HepG2 (cell line): ENCODE results near the gene GDF9. TPM values are rescaled to one million over a fixed set of nuclear protein-coding genes. Genes with fewer than 3 reads are reported as not detected.

Experiments used
- DMAP1 ChIP-seq: IDR thresholded peaks from 2 replicates; pipeline ENCODE4 v1.6.1; 2016
- ESRRA ChIP-seq: sonication (generic); formaldehyde crosslinking; IDR thresholded peaks from 2 replicates; pipeline ENCODE4 v1.5.1; 2020; ENCODE audit warnings: mild to moderate bottlenecking, low read depth, missing genetic modification reagents
- FOSL2 ChIP-seq: sonication (generic); formaldehyde crosslinking; IDR thresholded peaks from 2 replicates; pipeline ENCODE4 v1.4.0; 2020; ENCODE audit warnings: missing genetic modification reagents
- GATA4 ChIP-seq: sonication (generic); IDR thresholded peaks from 2 replicates; pipeline ENCODE4 v1.6.1; 2016; ENCODE audit warnings: antibody characterized with exemption, low read depth, borderline replicate concordance
- KLF15 ChIP-seq: sonication (generic); formaldehyde crosslinking; IDR thresholded peaks from 2 replicates; pipeline ENCODE4 v1.8.1; 2023; ENCODE audit warnings: borderline replicate concordance, mild to moderate bottlenecking, inconsistent platforms, missing genetic modification reagents, mixed read lengths
- MIER3 ChIP-seq: IDR thresholded peaks from 2 replicates; pipeline ENCODE4 v1.6.1; 2016; ENCODE audit warnings: missing compliant biosample characterization, borderline replicate concordance
- NBN ChIP-seq: fragments of 450-650 bp; conservative IDR thresholded peaks from 2 replicates; pipeline ENCODE4 v1.6.1; 2017
- NR2F1 ChIP-seq, 2 experiments: fragments of 450-650 bp in 1 of 2; formaldehyde crosslinking in 1 of 2; IDR thresholded peaks; 2 replicates each; pipeline versions ENCODE4 v1.5.0 to v1.6.1; 2016 to 2020; ENCODE audit warnings: mild to moderate bottlenecking in 1 of 2, missing compliant biosample characterization in 1 of 2, missing genetic modification reagents in 1 of 2, moderate library complexity in 1 of 2
- PHF5A ChIP-seq: IDR thresholded peaks from one replicate; pipeline ENCODE4 v1.6.1; 2018; ENCODE audit warnings: low read depth, missing genetic modification reagents; ENCODE audit not compliant: unreplicated experiment
- RCOR2 ChIP-seq: IDR thresholded peaks from 2 replicates; pipeline ENCODE4 v1.6.1; 2016; ENCODE audit warnings: missing biosample characterization, missing genetic modification reagents
- SATB2 ChIP-seq: sonication (generic); formaldehyde crosslinking; IDR thresholded peaks from 2 replicates; pipeline ENCODE4 v1.5.0; 2020; ENCODE audit warnings: missing genetic modification reagents
- SKIL ChIP-seq: sonication (generic); formaldehyde crosslinking; IDR thresholded peaks from 2 replicates; pipeline ENCODE4 v1.8.0; 2022; ENCODE audit warnings: missing genetic modification reagents, mild to moderate bottlenecking, moderate library complexity, borderline replicate concordance
- SNAPC2 ChIP-seq: sonication (generic); formaldehyde crosslinking; IDR thresholded peaks from 2 replicates; pipeline ENCODE4 v1.8.1; 2022; ENCODE audit warnings: mild to moderate bottlenecking, missing genetic modification reagents
- TAF15 ChIP-seq: fragments of 200-400 bp; formaldehyde crosslinking; IDR thresholded peaks from one replicate; pipeline ENCODE4 v1.6.1; 2018; ENCODE audit warnings: mild to moderate bottlenecking, low read depth, low read length; ENCODE audit not compliant: poor library complexity, severe bottlenecking
- WIZ ChIP-seq: sonication (generic); formaldehyde crosslinking; IDR thresholded peaks from 2 replicates; pipeline ENCODE4 v1.5.1; 2020; ENCODE audit warnings: mild to moderate bottlenecking, missing genetic modification reagents
- ZKSCAN5 ChIP-seq: sonication (generic); formaldehyde crosslinking; IDR thresholded peaks from 2 replicates; pipeline ENCODE4 v1.5.1; 2020; ENCODE audit warnings: mild to moderate bottlenecking, missing genetic modification reagents
- ZNF235 ChIP-seq: sonication (generic); formaldehyde crosslinking; IDR thresholded peaks from 2 replicates; pipeline ENCODE4 v1.8.1; 2023; ENCODE audit warnings: mild to moderate bottlenecking, missing genetic modification reagents, borderline replicate concordance
- ZNF33A ChIP-seq: sonication (generic); formaldehyde crosslinking; IDR thresholded peaks from 2 replicates; pipeline ENCODE4 v1.5.1; 2020; ENCODE audit warnings: missing genetic modification reagents, mild to moderate bottlenecking, moderate library complexity, borderline replicate concordance
- ZNF501 ChIP-seq: sonication (generic); formaldehyde crosslinking; IDR thresholded peaks from 2 replicates; pipeline ENCODE4 v1.5.1; 2020; ENCODE audit warnings: mild to moderate bottlenecking, moderate library complexity, missing genetic modification reagents
- ZNF619 ChIP-seq: sonication (generic); formaldehyde crosslinking; IDR thresholded peaks from 2 replicates; pipeline ENCODE4 v1.4.0; 2020; ENCODE audit warnings: mild to moderate bottlenecking, missing genetic modification reagents
- ZNF770 ChIP-seq: sonication (generic); formaldehyde crosslinking; IDR thresholded peaks from 2 replicates; pipeline ENCODE4 v1.5.0; 2020; ENCODE audit warnings: mild to moderate bottlenecking, missing genetic modification reagents
- ZNF784 ChIP-seq: sonication (generic); formaldehyde crosslinking; IDR thresholded peaks from 2 replicates; pipeline ENCODE4 v1.5.1; 2020; ENCODE audit warnings: missing genetic modification reagents, mild to moderate bottlenecking, borderline replicate concordance
- polyA plus RNA-seq, 8 experiments: library from polyadenylated mRNA; depleted of rRNA in 3 of 8; stranded (reverse) in 7 of 8; unstranded in 1 of 8; fragments of >200 nt; fragmentation: Illumina TruSeq in 4 of 8; extraction: Trizol in 4 of 8; gene quantifications; 2 replicates each; pipeline versions ENCODE4 v1.2.1 to v1.2.3, GENCODE V29; 2011 to 2016; ENCODE audit warnings: low read depth in 4 of 8, missing spikeins in 1 of 8, mixed read lengths in 1 of 8; ENCODE audit not compliant: insufficient read depth in 1 of 8
- total RNA-seq, 5 experiments: library from RNA; depleted of rRNA; stranded (reverse); fragments of >200 nt; fragmentation: Illumina TruSeq; extraction: Trizol; gene quantifications; 2 replicates each; pipeline ENCODE4 v1.2.3, GENCODE V29; 2016; ENCODE audit warnings: low read depth in 1 of 5
- TF ChIP-seq, protein P1 (sequence below): sonication (generic); formaldehyde crosslinking; IDR thresholded peaks from 2 replicates; pipeline ENCODE4 v1.4.0; 2020; ENCODE audit warnings: missing genetic modification reagents, mild to moderate bottlenecking, borderline replicate concordance

GDF9 gene
- total and polyA plus RNA-seq, 2 of the 13 experiments (the other 11 are each of a cell fraction or from before 2014, with no cell fraction given): 0.33 to 0.38 TPM

DNA sequence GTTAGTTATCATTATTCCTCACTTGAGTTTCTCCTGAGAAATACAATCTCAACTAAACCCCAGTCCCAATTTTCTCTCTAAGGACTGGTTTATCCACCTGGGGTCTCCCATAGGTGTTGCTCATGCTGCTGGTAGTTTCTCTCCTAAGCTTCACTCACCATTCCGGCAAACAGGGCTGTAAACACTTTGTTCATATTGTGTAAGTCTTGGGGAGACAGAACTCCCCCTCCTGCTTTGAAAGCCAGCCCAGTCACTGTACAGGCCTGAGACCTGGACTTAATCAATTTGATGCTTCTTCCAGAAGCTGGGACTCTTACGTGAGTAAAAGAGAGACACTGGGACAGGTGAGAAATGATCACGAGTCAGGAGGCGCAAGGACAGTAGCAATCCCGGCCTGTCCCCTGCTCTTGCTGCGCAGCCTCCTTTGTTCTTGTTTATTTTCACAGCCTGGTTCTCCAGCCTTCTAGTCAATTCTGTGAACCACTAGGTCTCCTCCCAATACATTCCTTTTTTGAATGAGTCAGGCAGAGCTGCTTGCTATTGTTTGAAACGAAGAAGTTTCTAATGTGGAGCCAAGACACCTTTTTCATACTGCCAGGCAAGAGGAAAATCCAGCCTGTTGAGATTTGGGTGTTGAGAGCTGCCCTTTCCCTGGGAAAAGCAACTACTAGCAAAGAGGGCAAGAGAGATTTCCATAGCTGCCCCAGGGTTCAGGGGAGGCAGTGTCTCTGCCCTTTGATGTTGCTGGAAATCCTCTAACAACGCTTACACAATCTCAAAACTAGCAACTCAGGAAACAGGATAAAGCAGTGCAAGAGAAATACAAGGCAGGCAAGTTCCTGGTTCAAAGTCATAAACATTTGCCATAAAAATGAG, 26.6 kb downstream of the GDF9 start (continued):
- TF ChIP-seq ZNF235 (CRISPR knock-in tag): no peak
- no peak for TF ChIP-seq NBN
- 0 out of 2 replicates have a peak, but pooled peaks have one; percentile 44 for TF ChIP-seq SKIL (CRISPR knock-in tag)
- no peak for TF ChIP-seq ZNF33A (CRISPR knock-in tag)
- TF ChIP-seq ZNF619 (CRISPR knock-in tag): peak; percentile 59; the same call in 1 of the 2 replicates
- no peak for TF ChIP-seq PHF5A (CRISPR knock-in tag)
- TF ChIP-seq GATA4: peak; percentile 57; the same call in 1 of the 2 replicates
- TF ChIP-seq ZNF501: peak; percentile 71
- no peak; the same call in 1 of the 2 replicates for TF ChIP-seq RCOR2 (CRISPR knock-in tag)
- TF ChIP-seq KLF15 (CRISPR knock-in tag): no peak
- no peak for TF ChIP-seq ZKSCAN5 (CRISPR knock-in tag)
- TF ChIP-seq NR2F1 (CRISPR knock-in tag; IDR thresholded peaks at IDR 0.05): peak in 1 of 2 experiments; percentile 24; a peak in 1 of 4 replicates
- TF ChIP-seq, protein P1, sequence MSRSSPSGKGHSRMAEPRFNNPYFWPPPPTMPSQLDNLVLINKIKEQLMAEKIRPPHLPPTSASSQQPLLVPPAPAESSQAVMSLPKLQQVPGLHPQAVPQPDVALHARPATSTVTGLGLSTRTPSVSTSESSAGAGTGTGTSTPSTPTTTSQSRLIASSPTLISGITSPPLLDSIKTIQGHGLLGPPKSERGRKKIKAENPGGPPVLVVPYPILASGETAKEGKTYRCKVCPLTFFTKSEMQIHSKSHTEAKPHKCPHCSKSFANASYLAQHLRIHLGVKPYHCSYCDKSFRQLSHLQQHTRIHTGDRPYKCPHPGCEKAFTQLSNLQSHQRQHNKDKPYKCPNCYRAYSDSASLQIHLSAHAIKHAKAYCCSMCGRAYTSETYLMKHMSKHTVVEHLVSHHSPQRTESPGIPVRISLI (CRISPR knock-in tag): no peak
- TF ChIP-seq DMAP1 (CRISPR knock-in tag): no peak; the same call in 1 of the 2 replicates
- TF ChIP-seq ESRRA (CRISPR knock-in tag): 0 out of 2 replicates have a peak, but pooled peaks have one; percentile 32
- TF ChIP-seq ZNF770 (CRISPR knock-in tag): 0 out of 2 replicates have a peak, but pooled peaks have one; percentile 40
- TF ChIP-seq MIER3 (CRISPR knock-in tag): peak; percentile 44; the same call in 1 of the 2 replicates
- peak; percentile 65 for TF ChIP-seq WIZ (CRISPR knock-in tag)
- peak; percentile 47; the same call in 1 of the 2 replicates for TF ChIP-seq SNAPC2 (CRISPR knock-in tag)
- no peak for TF ChIP-seq TAF15
- peak; percentile 56; the same call in 1 of the 2 replicates for TF ChIP-seq FOSL2 (CRISPR knock-in tag)
- 0 out of 2 replicates have a peak, but pooled peaks have one; percentile 18 for TF ChIP-seq ZNF784 (CRISPR knock-in tag)
- peak; percentile 8; the same call in 1 of the 2 replicates for TF ChIP-seq SATB2
